ENCODE data around the gene CHD8.

DNA sequence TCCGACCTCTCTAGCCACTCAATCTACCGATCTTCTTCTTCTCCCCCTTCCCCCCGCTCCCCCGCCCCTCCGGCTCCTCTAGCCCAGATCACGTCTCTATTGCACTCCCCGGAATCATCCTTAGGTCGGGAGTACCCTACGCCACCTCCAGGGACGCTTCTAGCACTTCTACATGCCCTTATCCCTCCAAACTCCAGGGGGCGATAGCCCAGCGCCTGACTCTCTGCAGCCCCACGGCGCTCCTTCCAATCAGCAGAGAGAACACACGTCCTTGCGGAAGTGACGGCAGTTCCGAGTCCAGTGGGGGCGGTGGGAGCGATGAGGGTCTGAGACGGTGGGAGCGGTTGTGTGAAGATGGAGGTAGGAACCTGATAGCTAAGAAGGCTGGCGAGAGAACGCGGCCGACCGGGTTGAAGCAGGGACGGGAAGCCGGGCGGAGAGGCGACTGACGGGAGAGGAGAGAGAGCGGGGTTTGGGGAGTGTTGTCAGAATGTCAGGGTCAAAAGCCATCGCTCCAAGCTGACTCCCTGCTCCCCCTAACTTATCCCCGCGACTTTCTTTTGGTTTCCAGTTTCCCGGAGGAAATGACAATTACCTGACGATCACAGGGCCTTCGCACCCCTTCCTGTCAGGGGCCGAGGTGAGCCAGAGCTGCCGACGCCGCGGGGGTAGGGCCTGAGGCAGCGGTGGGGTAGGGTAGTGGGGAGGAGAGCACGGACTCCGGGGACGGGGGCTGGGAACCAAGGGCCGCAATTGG, 21.2 kb upstream of the CHD8 start, which contains the start of the genes RAB2B and TOX4:
- TF ChIP-seq JUND (IDR thresholded peaks at IDR 0.05; ENCODE audit: low read depth, low read length) (no peak), POLR2AphosphoS5 (IDR thresholded peaks at IDR 0.05; ENCODE audit: low read length) (peak; percentile 84), POLR2A (IDR thresholded peaks at IDR 0.05; ENCODE audit: low read depth, low read length) (peak; percentile 91), BRCA1 (IDR thresholded peaks at IDR 0.05; ENCODE audit: low read depth, low read length) (no peak), CHD4 (IDR thresholded peaks at IDR 0.05) (no peak), FOXK2 (IDR thresholded peaks at IDR 0.05) (0 out of 2 replicates have a peak, but pooled peaks have one; percentile 69)
- TF ChIP-seq, protein P1, sequence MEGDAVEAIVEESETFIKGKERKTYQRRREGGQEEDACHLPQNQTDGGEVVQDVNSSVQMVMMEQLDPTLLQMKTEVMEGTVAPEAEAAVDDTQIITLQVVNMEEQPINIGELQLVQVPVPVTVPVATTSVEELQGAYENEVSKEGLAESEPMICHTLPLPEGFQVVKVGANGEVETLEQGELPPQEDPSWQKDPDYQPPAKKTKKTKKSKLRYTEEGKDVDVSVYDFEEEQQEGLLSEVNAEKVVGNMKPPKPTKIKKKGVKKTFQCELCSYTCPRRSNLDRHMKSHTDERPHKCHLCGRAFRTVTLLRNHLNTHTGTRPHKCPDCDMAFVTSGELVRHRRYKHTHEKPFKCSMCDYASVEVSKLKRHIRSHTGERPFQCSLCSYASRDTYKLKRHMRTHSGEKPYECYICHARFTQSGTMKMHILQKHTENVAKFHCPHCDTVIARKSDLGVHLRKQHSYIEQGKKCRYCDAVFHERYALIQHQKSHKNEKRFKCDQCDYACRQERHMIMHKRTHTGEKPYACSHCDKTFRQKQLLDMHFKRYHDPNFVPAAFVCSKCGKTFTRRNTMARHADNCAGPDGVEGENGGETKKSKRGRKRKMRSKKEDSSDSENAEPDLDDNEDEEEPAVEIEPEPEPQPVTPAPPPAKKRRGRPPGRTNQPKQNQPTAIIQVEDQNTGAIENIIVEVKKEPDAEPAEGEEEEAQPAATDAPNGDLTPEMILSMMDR (IDR thresholded peaks at IDR 0.05 in 2 of 3, conservative IDR thresholded peaks at IDR 0.05 in 1 of 3; ENCODE audit: control insufficient read depth in 2 of 3, extremely low read depth in 1 of 3, insufficient read depth in 1 of 3, low read depth in 3 of 3, low read length in 3 of 3): peak; percentile 98 to 99 (median 99)
- TF ChIP-seq, protein P2, sequence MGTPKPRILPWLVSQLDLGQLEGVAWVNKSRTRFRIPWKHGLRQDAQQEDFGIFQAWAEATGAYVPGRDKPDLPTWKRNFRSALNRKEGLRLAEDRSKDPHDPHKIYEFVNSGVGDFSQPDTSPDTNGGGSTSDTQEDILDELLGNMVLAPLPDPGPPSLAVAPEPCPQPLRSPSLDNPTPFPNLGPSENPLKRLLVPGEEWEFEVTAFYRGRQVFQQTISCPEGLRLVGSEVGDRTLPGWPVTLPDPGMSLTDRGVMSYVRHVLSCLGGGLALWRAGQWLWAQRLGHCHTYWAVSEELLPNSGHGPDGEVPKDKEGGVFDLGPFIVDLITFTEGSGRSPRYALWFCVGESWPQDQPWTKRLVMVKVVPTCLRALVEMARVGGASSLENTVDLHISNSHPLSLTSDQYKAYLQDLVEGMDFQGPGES (IDR thresholded peaks at IDR 0.05): no peak

Measured in GM12878 (cell line).